ENCODE results near the gene GALM. TPM values are rescaled to one million over a fixed set of nuclear protein-coding genes. Genes with fewer than 3 reads are reported as not detected.

Gene GALM
- total and polyA plus RNA-seq, 2 of the 8 experiments (the other 6 are each of a cell fraction or from before 2014, with no cell fraction given), result 9.9 to 13.1 TPM

GRCh38 chr2:38718601-38719000 lies 52.7 kb downstream of the GALM start (continued):
- no peak for TF ChIP-seq CHD7 (IDR thresholded peaks at IDR 0.05; ENCODE audit: insufficient replicate concordance, low read length)
- no peak for TF ChIP-seq SP1 (IDR thresholded peaks at IDR 0.05; ENCODE audit: low read depth, low read length)
